Fibroblast of the aortic adventitia (primary cell): Measurements from ENCODE around the gene ELOVL3. TPM values are rescaled to one million over a fixed set of nuclear protein-coding genes. Genes with fewer than 3 reads are reported as not detected.

ENCODE experiments used
- DNase-seq: peaks from one replicate; pipeline ENCODE4 v3.0.0-alpha.2; 2010; ENCODE audit warnings: low read depth
- H3K4me3 ChIP-seq: 2 replicates; pipeline ENCODE4 v1.5.1; 2011; ENCODE audit warnings: low read depth, mild to moderate bottlenecking, control low read depth, low read length, moderate library complexity
- total RNA-seq: library from RNA; depleted of rRNA; stranded (reverse); fragments of >200 nt; gene quantifications from 2 replicates; pipeline ENCODE4 v1.2.3, GENCODE V29; 2012; ENCODE audit warnings: low replicate concordance
- TF ChIP-seq, protein P1 (sequence below): IDR thresholded peaks from 2 replicates; pipeline ENCODE4 v1.5.1; 2011; ENCODE audit warnings: mild to moderate bottlenecking, low read length, control low read depth, inconsistent platforms; ENCODE audit not compliant: insufficient read depth

The ELOVL3 gene
- total RNA-seq, 1 donor: 0.09 TPM

DNA sequence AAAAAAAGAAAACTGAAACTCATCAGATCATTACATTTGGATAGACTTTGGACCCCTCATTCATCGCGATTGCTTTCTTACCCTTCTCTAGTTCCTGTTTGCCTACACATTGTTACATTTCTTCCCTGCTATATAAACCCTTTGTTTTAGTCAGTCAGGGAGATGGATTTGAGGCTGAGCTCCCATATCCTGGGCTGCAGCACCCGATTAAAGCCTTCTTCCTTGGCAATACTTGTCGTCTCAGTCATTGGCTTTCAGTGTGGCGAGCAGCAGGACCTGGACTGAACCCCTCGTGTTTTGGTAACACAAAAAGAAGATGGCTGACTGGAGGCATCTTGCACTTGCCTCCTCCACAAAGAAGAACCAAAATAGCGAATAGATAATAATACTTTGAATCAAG is 34.1 kb upstream of the ELOVL3 start:
- H3K4me3 ChIP-seq: no peak overlapping the region
- TF ChIP-seq, protein P1, sequence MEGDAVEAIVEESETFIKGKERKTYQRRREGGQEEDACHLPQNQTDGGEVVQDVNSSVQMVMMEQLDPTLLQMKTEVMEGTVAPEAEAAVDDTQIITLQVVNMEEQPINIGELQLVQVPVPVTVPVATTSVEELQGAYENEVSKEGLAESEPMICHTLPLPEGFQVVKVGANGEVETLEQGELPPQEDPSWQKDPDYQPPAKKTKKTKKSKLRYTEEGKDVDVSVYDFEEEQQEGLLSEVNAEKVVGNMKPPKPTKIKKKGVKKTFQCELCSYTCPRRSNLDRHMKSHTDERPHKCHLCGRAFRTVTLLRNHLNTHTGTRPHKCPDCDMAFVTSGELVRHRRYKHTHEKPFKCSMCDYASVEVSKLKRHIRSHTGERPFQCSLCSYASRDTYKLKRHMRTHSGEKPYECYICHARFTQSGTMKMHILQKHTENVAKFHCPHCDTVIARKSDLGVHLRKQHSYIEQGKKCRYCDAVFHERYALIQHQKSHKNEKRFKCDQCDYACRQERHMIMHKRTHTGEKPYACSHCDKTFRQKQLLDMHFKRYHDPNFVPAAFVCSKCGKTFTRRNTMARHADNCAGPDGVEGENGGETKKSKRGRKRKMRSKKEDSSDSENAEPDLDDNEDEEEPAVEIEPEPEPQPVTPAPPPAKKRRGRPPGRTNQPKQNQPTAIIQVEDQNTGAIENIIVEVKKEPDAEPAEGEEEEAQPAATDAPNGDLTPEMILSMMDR: no peak
- DNase-seq: no peak

DNA sequence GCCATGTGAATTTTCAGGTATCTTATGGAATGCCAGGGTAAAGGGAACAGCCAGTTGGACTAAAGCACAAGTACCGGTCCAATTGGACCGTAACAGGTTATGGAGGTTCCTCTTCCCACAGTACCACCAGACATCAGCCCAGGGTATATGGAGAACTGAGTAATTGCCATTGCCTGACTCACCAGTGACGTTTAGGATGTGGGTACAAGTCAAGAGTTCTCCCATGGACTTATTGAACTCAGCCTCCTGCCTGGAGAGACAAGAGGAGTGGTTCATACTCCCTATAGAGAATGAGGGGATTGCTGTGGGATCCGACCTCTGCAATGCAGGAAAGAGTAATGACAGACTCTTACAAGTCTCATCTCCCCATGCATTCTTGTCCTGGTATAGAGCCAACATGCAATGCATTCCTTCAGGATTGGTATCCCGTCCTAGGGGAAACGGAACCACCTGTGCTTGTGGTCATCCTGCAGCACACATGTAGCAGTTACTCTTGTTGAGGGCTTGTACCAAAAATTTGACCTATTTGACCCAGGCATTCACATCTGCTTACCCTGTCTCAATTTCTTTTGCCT is 30.7 kb upstream of the ELOVL3 start:
- TF ChIP-seq, protein P1: no peak
- no peak overlapping the region for H3K4me3 ChIP-seq
- no peak for DNase-seq

DNA sequence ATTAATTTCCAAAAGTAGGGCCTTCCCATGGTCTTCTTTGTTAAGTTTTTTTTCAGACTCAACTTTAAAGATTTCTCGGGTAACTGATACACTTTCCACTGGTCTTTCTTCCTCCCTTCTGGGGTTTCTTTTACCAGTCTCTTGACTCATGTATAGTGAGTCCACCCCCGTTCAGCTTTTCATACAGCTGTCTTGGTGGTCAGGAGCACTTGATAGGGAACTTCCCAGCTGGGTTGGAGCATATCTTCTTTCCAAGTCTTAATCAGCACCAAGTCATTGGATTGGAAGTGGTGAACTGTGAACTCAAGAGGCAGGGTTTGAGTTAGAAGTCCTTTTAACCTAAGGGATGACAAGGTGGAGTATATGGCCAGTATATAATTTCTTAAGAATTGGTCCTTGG is 29.2 kb upstream of the ELOVL3 start:
- TF ChIP-seq, protein P1: no peak
- DNase-seq: no peak
- H3K4me3 ChIP-seq: no peak overlapping the region

DNA sequence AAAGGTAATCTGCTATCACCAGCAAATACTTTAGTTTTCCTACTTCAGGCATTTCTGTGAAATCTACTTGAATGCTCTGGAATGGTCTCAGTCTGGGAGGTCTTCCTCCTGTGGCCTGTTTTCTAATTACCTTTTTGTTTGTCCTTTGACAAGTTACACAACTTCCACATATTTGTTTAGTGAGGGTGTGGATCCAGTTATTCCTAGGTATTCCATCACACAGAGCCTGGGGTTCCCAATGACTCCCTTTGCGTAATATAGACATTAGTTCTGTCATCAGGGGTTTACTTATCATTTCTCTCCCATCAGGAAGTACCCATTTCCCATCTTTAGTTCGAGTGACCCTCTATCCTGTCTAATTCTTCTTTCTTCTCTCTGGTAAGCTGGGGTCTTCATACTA is 28.1 kb upstream of the ELOVL3 start:
- TF ChIP-seq, protein P1: no peak
- no peak for DNase-seq
- no peak overlapping the region for H3K4me3 ChIP-seq

DNA sequence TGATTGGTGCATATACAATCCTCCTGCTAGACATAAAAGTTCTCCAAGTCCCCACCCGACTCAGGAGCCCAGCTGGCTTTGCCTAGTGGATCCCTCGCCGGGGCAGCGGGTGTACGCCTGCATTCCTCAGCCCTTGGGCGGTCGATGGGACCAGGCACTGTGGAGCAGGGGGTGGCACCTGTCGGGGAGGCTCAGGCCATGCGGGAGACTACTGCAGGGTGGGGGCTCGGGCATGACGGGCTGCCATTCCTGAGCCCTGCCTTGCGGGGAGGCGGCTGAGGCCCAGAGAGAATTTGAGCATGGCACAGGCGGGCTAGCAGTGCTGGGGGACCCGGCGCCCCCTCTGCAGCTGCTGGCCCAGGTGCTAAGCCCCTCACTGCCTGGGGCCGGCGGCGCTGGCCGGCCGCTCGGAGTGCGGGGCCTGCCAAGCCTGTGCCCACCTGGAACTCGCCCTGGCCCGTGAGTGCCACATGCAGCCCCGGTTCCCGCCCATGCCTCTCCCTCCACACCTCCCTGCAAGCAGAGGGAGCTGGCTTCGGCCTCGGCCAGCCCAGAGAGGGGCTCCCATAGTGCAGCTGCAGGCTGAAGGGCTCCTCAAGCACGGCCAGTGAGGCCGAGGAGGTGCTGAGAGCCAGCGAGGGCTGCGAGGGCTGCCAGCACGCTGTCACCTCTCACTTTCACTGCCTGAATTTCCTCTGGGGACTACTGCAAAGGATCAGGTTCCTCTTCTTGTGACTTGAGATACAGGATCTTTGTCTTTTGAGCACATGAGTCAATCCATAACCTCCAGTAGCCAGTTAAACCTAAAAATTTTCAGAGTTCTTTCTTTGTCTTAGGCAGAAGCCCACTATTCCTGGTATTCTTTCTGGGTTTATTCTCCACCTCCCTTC is 25.1 kb upstream of the ELOVL3 start:
- H3K4me3 ChIP-seq: no peak overlapping the region
- TF ChIP-seq, protein P1: no peak
- DNase-seq: no peak

DNA sequence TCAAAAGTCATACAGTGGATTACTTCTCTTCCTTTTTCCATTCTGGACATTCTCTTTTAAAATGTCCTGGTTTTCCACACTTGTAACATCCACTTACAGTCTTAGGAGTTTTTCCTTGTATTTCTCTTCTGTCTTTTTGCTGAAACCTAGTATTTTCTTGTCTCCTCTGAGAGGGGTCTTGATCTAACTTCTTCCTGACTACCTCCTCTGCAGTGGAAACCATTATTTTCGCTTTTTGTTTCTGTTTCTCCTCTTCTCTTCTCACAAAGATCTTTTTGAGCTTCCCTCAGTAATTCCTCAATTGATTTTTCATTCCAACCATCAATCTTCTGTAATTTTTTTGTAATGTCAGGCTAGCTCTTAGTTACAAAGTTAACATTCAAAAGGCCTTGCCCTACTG is 23.7 kb upstream of the ELOVL3 start:
- TF ChIP-seq, protein P1: no peak
- no peak overlapping the region for H3K4me3 ChIP-seq
- DNase-seq: no peak
